ENCODE measurements around the gene TUBB4A.

Gene TUBB4A

GRCh38 chr19:6491802-6492592, 10.1 kb downstream of the TUBB4A start:
- no peak for DNase-seq

- DNase-seq, result no peak
Measured at GRCh38 chr19:6490134-6490533, 12.0 kb downstream of the TUBB4A start.

- DNase-seq, result no peak
Measured at GRCh38 chr19:6489278-6490061, 12.6 kb downstream of the TUBB4A start.

- DNase-seq, result no peak
Measured at GRCh38 chr19:6484831-6485230, 17.3 kb downstream of the TUBB4A start.

GRCh38 chr19:6484230-6484629, 17.9 kb downstream of the TUBB4A start:
- DNase-seq, result no peak

GRCh38 chr19:6483235-6483634, 18.9 kb downstream of the TUBB4A start:
- DNase-seq, result no peak

- DNase-seq, result no peak
Measured at GRCh38 chr19:6482343-6482686, 19.8 kb downstream of the TUBB4A start.

GRCh38 chr19:6481541-6482342, 20.4 kb downstream of the TUBB4A start, which contains the start of gene DENND1C:
Gene DENND1C, minus strand, starts transcription at chr19:6481787. Its CDS starts 92 bp downstream, at chr19:6481695.
- peak; percentile 43 for DNase-seq

GRCh38 chr19:6480848-6481415, 21.2 kb downstream of the TUBB4A start:
- no peak for DNase-seq

- no peak for DNase-seq
Measured at GRCh38 chr19:6479836-6480398, 22.2 kb downstream of the TUBB4A start.

- DNase-seq, result no peak
Measured at GRCh38 chr19:6478815-6479214, 23.3 kb downstream of the TUBB4A start.

- DNase-seq, result no peak
Measured at GRCh38 chr19:6476896-6477431, 25.1 kb downstream of the TUBB4A start.

- DNase-seq, result peak; percentile 57
Measured at GRCh38 chr19:6476155-6476895, 25.8 kb downstream of the TUBB4A start.

GRCh38 chr19:6475321-6476108, 26.6 kb downstream of the TUBB4A start:
- DNase-seq, result no peak

GRCh38 chr19:6473647-6474046, 28.5 kb downstream of the TUBB4A start:
- DNase-seq, result no peak

- DNase-seq, result no peak
Measured at GRCh38 chr19:6472713-6473112, 29.4 kb downstream of the TUBB4A start.

- no peak for DNase-seq
Measured at GRCh38 chr19:6471076-6471475, 31.0 kb downstream of the TUBB4A start.

GRCh38 chr19:6470173-6470572, 31.9 kb downstream of the TUBB4A start:
- no peak for DNase-seq

- no peak for DNase-seq
Measured at GRCh38 chr19:6467384-6467783, 34.7 kb downstream of the TUBB4A start.

GRCh38 chr19:6466526-6467248, 35.4 kb downstream of the TUBB4A start:
- DNase-seq, result no peak

Measured in effector CD4-positive, alpha-beta T cell (primary cell).